ENCODE data around the gene ARHGAP24. TPM values are rescaled to one million over a fixed set of nuclear protein-coding genes. Genes with fewer than 3 reads are reported as not detected.
A peak's percentile ranks its signal among the peaks of the same experiment; 100 is the strongest.
"Not testable (repeated sequence)": the region's sequence is repeated elsewhere in the genome, so short reads cannot be mapped to it uniquely, and the experiment has no call there.

The ARHGAP24 gene
- polyA plus RNA-seq, 1 donor, result 49.0 TPM

- DNase-seq, result no peak
Measured at GRCh38 chr4:85658766-85659439, 184.0 kb downstream of the ARHGAP24 start.

- no peak for DNase-seq
Measured at GRCh38 chr4:85659610-85660218, 184.8 kb downstream of the ARHGAP24 start.

GRCh38 chr4:85666625-85667024 lies 191.7 kb downstream of the ARHGAP24 start:
- not testable (repeated sequence) for DNase-seq

GRCh38 chr4:85669204-85669603 lies 194.3 kb downstream of the ARHGAP24 start:
- no peak for DNase-seq

GRCh38 chr4:85669992-85670548 lies 195.1 kb downstream of the ARHGAP24 start:
- no peak for DNase-seq

- no peak for DNase-seq
Measured at GRCh38 chr4:85671120-85671519, 196.2 kb downstream of the ARHGAP24 start.

GRCh38 chr4:85672116-85672515 lies 197.2 kb downstream of the ARHGAP24 start:
- no peak for DNase-seq

- DNase-seq, result no peak
Measured at GRCh38 chr4:85672959-85673358, 198.0 kb downstream of the ARHGAP24 start.

- no peak for DNase-seq
Measured at GRCh38 chr4:85673540-85673939, 198.6 kb downstream of the ARHGAP24 start.

GRCh38 chr4:85675076-85676049 lies 200.4 kb downstream of the ARHGAP24 start:
- DNase-seq, result peak; percentile 70

- DNase-seq, result no peak
Measured at GRCh38 chr4:85676050-85676425, 201.1 kb downstream of the ARHGAP24 start.

GRCh38 chr4:85676850-85677590 lies 202.1 kb downstream of the ARHGAP24 start:
- no peak for DNase-seq

GRCh38 chr4:85681221-85681657 lies 206.3 kb downstream of the ARHGAP24 start:
- DNase-seq, result peak; percentile 76

- DNase-seq, result no peak
Measured at GRCh38 chr4:85681921-85682320, 207.0 kb downstream of the ARHGAP24 start.

- DNase-seq, result no peak
Measured at GRCh38 chr4:85682391-85682790, 207.4 kb downstream of the ARHGAP24 start.

- DNase-seq, result no peak
Measured at GRCh38 chr4:85684676-85685075, 209.7 kb downstream of the ARHGAP24 start.

GRCh38 chr4:85686398-85686797 lies 211.4 kb downstream of the ARHGAP24 start:
- DNase-seq, result no peak

GRCh38 chr4:85688055-85688740 lies 213.2 kb downstream of the ARHGAP24 start:
- DNase-seq, result no peak

- DNase-seq, result no peak
Measured at GRCh38 chr4:85696661-85697060, 221.7 kb downstream of the ARHGAP24 start.

- DNase-seq, result no peak
Measured at GRCh38 chr4:85697854-85698253, 222.9 kb downstream of the ARHGAP24 start.

- DNase-seq, result no peak
Measured at GRCh38 chr4:85700362-85700761, 225.4 kb downstream of the ARHGAP24 start.
